NCI-H524 (cell line): ENCODE measurements around the gene MRPS27.

ENCODE experiments used
- DNase-seq, 2 experiments: peaks; one replicate each; lab custom pipeline; 2025; lab: John Stamatoyannopoulos, UW

Gene MRPS27

GRCh38 chr5:72170101-72170500, 149.9 kb downstream of the MRPS27 start:
- no peak for DNase-seq
